HepG2 (cell line): Measurements from ENCODE around the gene KIAA0232. TPM values are rescaled to one million over a fixed set of nuclear protein-coding genes. Genes with fewer than 3 reads are reported as not detected.

Experiments
- ATF5 ChIP-seq: sonication (generic); formaldehyde crosslinking; IDR thresholded peaks from 2 replicates; pipeline ENCODE4 v1.4.0; 2020; ENCODE audit warnings: mild to moderate bottlenecking, low read depth, missing genetic modification reagents
- HNRNPH1 ChIP-seq: fragments of 200-400 bp; formaldehyde crosslinking; optimal IDR thresholded peaks from 2 replicates; pipeline ENCODE3; 2017; ENCODE audit warnings: mild to moderate bottlenecking, low read depth, low read length
- HOXA3 ChIP-seq: sonication (generic); formaldehyde crosslinking; IDR thresholded peaks from 2 replicates; pipeline ENCODE4 v1.5.0; 2020; ENCODE audit warnings: missing genetic modification reagents
- IRX3 ChIP-seq: sonication (generic); formaldehyde crosslinking; IDR thresholded peaks from 2 replicates; pipeline ENCODE4 v1.8.1; 2023; ENCODE audit warnings: mild to moderate bottlenecking, low read depth, missing genetic modification reagents, borderline replicate concordance
- NFAT5 ChIP-seq: sonication (generic); formaldehyde crosslinking; IDR thresholded peaks from 2 replicates; pipeline ENCODE4 v1.4.0; 2020; ENCODE audit warnings: missing genetic modification reagents
- NFE2L1 ChIP-seq: sonication (generic); formaldehyde crosslinking; IDR thresholded peaks from 2 replicates; pipeline ENCODE4 v1.4.0; 2020; ENCODE audit warnings: missing genetic modification reagents, mild to moderate bottlenecking, borderline replicate concordance
- RBFOX2 ChIP-seq: fragments of 200-400 bp; formaldehyde crosslinking; IDR thresholded peaks from 2 replicates; pipeline ENCODE4 v1.6.1; 2017; ENCODE audit warnings: low read depth, mild to moderate bottlenecking, low read length
- SALL2 ChIP-seq: sonication (generic); formaldehyde crosslinking; IDR thresholded peaks from 2 replicates; pipeline ENCODE4 v1.8.1; 2023; ENCODE audit warnings: mild to moderate bottlenecking, missing genetic modification reagents, inconsistent platforms
- SUZ12 ChIP-seq: fragments of 150-350 bp; IDR thresholded peaks from 2 replicates; pipeline ENCODE4 v1.6.1; 2014; ENCODE audit warnings: low read depth, low read length
- TCF12 ChIP-seq, 2 experiments: fragments of 450-650 bp in 1 of 2; sonication (generic) in 1 of 2; formaldehyde crosslinking in 1 of 2; IDR thresholded peaks; 2 replicates each; pipeline versions ENCODE4 v1.6.1 to v1.8.0; 2017 to 2022; ENCODE audit warnings: antibody characterized with exemption in 1 of 2, mild to moderate bottlenecking in 1 of 2, missing genetic modification reagents in 1 of 2, moderate library complexity in 1 of 2
- ZBTB4 ChIP-seq: sonication (generic); formaldehyde crosslinking; IDR thresholded peaks from 2 replicates; pipeline ENCODE4 v1.4.0; 2020; ENCODE audit warnings: missing genetic modification reagents, mild to moderate bottlenecking, borderline replicate concordance
- ZNF260 ChIP-seq: sonication (generic); formaldehyde crosslinking; IDR thresholded peaks from 2 replicates; pipeline ENCODE4 v1.4.0; 2020; ENCODE audit warnings: missing genetic modification reagents, low read depth, mild to moderate bottlenecking, borderline replicate concordance
- ZNF446 ChIP-seq: sonication (generic); formaldehyde crosslinking; IDR thresholded peaks from 2 replicates; pipeline ENCODE4 v1.5.0; 2020; ENCODE audit warnings: mild to moderate bottlenecking, missing genetic modification reagents
- ZNF543 ChIP-seq: sonication (generic); formaldehyde crosslinking; IDR thresholded peaks from 2 replicates; pipeline ENCODE4 v1.4.0; 2020; ENCODE audit warnings: mild to moderate bottlenecking, missing genetic modification reagents
- ZNF547 ChIP-seq: sonication (generic); formaldehyde crosslinking; IDR thresholded peaks from 2 replicates; pipeline ENCODE4 v1.5.1; 2020; ENCODE audit warnings: mild to moderate bottlenecking, missing genetic modification reagents
- ZNF670 ChIP-seq: sonication (generic); formaldehyde crosslinking; IDR thresholded peaks from 2 replicates; pipeline ENCODE4 v1.8.0; 2022; ENCODE audit warnings: mild to moderate bottlenecking, missing genetic modification reagents, borderline replicate concordance
- polyA plus RNA-seq, 8 experiments: library from polyadenylated mRNA; depleted of rRNA in 3 of 8; stranded (reverse) in 7 of 8; unstranded in 1 of 8; fragments of >200 nt; fragmentation: Illumina TruSeq in 4 of 8; extraction: Trizol in 4 of 8; gene quantifications; 2 replicates each; pipeline versions ENCODE4 v1.2.1 to v1.2.3, GENCODE V29; 2011 to 2016; ENCODE audit warnings: low read depth in 4 of 8, missing spikeins in 1 of 8, mixed read lengths in 1 of 8; ENCODE audit not compliant: insufficient read depth in 1 of 8
- total RNA-seq, 5 experiments: library from RNA; depleted of rRNA; stranded (reverse); fragments of >200 nt; fragmentation: Illumina TruSeq; extraction: Trizol; gene quantifications; 2 replicates each; pipeline ENCODE4 v1.2.3, GENCODE V29; 2016; ENCODE audit warnings: low read depth in 1 of 5
- TF ChIP-seq, protein P1 (sequence below): sonication (generic); formaldehyde crosslinking; IDR thresholded peaks from 2 replicates; pipeline ENCODE4 v1.8.0; 2022; ENCODE audit warnings: missing genetic modification reagents, mild to moderate bottlenecking, moderate library complexity, borderline replicate concordance

The KIAA0232 gene
- total and polyA plus RNA-seq, 2 of the 13 experiments (the other 11 are each of a cell fraction or from before 2014, with no cell fraction given), result 7.8 to 17.1 TPM

DNA sequence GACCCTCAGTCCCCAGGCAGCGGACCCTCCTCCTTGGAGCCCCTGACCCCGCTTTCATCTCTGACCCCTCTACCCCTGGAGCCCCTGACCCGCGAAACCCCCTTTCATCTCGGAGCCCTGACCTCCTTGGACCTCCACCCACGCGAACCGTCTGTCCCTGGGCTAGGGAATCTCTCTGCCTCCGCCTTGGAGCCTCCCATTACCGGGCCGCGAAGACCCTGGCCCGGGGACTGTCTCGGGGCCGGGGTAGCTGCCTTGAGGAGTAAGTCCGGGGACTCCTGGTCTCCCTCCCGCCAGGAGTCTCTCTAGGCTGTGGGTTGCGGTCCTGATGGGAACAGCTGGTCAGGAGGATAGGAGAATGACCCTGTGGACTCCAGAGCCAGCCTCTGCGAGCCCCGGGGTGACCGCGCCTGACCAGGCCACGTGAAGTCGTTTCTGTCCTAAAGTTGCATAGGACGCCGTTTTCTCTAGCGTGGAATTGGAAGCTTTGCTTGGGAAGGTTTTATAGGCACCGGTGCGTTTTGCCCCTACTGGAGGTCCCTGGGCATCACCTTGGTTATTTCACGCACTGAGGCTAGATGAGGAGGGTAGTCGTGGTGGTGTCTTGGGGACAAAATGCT is 127.9 kb downstream of the KIAA0232 start (continued):
- TF ChIP-seq NFAT5 (CRISPR knock-in tag) (no peak), ZBTB4 (no peak), IRX3 (CRISPR knock-in tag) (no peak), HNRNPH1 (no peak), ATF5 (no peak), RBFOX2 (no peak), ZNF547 (CRISPR knock-in tag) (peak; percentile 29; the same call in 1 of the 2 replicates), ZNF446 (CRISPR knock-in tag) (no peak), TCF12 (IDR thresholded peaks at IDR 0.05) (no peak), TCF12 (CRISPR knock-in tag; IDR thresholded peaks at IDR 0.05) (0 out of 2 replicates have a peak, but pooled peaks have one; percentile 28), ZNF670 (no peak), HOXA3 (CRISPR knock-in tag) (peak; percentile 45; the same call in 1 of the 2 replicates), SUZ12 (no peak), NFE2L1 (no peak), ZNF260 (no peak), ZNF543 (no peak), SALL2 (CRISPR knock-in tag) (no peak)
- TF ChIP-seq, protein P1, sequence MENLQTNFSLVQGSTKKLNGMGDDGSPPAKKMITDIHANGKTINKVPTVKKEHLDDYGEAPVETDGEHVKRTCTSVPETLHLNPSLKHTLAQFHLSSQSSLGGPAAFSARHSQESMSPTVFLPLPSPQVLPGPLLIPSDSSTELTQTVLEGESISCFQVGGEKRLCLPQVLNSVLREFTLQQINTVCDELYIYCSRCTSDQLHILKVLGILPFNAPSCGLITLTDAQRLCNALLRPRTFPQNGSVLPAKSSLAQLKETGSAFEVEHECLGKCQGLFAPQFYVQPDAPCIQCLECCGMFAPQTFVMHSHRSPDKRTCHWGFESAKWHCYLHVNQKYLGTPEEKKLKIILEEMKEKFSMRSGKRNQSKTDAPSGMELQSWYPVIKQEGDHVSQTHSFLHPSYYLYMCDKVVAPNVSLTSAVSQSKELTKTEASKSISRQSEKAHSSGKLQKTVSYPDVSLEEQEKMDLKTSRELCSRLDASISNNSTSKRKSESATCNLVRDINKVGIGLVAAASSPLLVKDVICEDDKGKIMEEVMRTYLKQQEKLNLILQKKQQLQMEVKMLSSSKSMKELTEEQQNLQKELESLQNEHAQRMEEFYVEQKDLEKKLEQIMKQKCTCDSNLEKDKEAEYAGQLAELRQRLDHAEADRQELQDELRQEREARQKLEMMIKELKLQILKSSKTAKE (CRISPR knock-in tag), result no peak
